HEK293 (cell line): ENCODE data around the gene CORT.

Source experiments
- SETDB1 ChIP-seq: IDR thresholded peaks from one replicate; pipeline ENCODE4 v1.6.1; 2017; ENCODE audit warnings: mild to moderate bottlenecking, low read length, moderate library complexity, mixed read lengths; ENCODE audit not compliant: insufficient read length
- ZNF747 ChIP-seq: fragments of 450-650 bp; formaldehyde crosslinking; IDR thresholded peaks from 2 replicates; pipeline ENCODE4 v1.5.1; 2016; ENCODE audit warnings: missing biosample characterization, missing genetic modification characterization
- TF ChIP-seq, protein P1 (sequence below): fragments of 450-650 bp; formaldehyde crosslinking; IDR thresholded peaks from 2 replicates; pipeline ENCODE4 v1.5.1; 2016; ENCODE audit warnings: missing biosample characterization, missing genetic modification characterization
- TF ChIP-seq, protein P2 (sequence below): fragments of 450-650 bp; formaldehyde crosslinking; IDR thresholded peaks from 2 replicates; pipeline ENCODE4 v1.5.1; 2016; ENCODE audit warnings: missing biosample characterization, missing genetic modification characterization, borderline replicate concordance
- TF ChIP-seq, protein P3 (sequence below): fragments of 450-650 bp; formaldehyde crosslinking; IDR thresholded peaks from 2 replicates; pipeline ENCODE4 v1.5.1; 2016; ENCODE audit warnings: missing biosample characterization, missing genetic modification characterization
- TF ChIP-seq, protein P4 (sequence below): fragments of 450-650 bp; formaldehyde crosslinking; IDR thresholded peaks from 2 replicates; pipeline ENCODE4 v1.5.1; 2016; ENCODE audit warnings: missing biosample characterization, missing genetic modification characterization
- TF ChIP-seq, protein P5 (sequence below): fragments of 450-650 bp; formaldehyde crosslinking; IDR thresholded peaks from 2 replicates; pipeline ENCODE4 v1.5.1; 2017; ENCODE audit warnings: missing biosample characterization, missing genetic modification characterization

DNA sequence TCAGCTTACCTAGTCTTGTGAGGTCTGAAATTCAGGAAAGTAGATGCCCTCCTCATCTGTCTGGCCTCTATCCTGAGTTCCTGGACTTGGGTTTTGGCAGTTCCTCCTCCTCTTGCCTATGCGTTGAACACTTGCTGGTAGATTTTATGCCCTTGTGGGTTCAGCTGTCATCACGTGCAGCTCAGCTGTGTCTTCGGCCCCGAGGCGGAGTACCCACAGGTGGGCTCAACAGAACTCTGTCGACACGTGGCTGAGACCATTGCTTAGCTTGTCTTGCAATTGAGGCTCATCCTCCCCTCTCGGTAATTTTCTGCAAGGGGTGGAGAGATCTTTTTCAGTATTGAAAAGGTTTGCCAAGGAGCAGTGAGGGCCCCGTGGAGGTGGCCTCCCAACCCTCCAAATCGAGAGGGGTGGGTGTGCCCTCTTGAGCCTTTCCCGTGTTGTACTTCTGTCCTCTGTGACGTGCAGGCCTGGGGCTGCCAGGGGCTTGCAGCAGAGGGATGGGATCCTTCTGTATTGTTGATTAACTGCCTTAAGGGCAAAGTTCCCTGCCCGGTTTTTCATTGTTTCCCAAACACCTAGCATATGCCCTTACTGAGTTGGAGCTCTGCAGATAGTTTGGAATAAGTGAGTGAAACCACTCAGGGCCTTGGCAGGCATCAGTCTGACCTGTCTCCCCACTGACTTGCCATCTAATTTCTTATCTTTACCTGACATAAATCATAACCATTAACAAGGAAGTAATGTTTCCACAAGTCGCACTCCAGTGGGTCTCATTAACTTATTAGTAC is 16.7 kb upstream of the CORT start:
- TF ChIP-seq, protein P1, sequence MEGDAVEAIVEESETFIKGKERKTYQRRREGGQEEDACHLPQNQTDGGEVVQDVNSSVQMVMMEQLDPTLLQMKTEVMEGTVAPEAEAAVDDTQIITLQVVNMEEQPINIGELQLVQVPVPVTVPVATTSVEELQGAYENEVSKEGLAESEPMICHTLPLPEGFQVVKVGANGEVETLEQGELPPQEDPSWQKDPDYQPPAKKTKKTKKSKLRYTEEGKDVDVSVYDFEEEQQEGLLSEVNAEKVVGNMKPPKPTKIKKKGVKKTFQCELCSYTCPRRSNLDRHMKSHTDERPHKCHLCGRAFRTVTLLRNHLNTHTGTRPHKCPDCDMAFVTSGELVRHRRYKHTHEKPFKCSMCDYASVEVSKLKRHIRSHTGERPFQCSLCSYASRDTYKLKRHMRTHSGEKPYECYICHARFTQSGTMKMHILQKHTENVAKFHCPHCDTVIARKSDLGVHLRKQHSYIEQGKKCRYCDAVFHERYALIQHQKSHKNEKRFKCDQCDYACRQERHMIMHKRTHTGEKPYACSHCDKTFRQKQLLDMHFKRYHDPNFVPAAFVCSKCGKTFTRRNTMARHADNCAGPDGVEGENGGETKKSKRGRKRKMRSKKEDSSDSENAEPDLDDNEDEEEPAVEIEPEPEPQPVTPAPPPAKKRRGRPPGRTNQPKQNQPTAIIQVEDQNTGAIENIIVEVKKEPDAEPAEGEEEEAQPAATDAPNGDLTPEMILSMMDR (tag by site-specific recombination), result no peak
- TF ChIP-seq SETDB1 (no peak), ZNF747 (tag by site-specific recombination) (no peak)
- TF ChIP-seq, protein P2, sequence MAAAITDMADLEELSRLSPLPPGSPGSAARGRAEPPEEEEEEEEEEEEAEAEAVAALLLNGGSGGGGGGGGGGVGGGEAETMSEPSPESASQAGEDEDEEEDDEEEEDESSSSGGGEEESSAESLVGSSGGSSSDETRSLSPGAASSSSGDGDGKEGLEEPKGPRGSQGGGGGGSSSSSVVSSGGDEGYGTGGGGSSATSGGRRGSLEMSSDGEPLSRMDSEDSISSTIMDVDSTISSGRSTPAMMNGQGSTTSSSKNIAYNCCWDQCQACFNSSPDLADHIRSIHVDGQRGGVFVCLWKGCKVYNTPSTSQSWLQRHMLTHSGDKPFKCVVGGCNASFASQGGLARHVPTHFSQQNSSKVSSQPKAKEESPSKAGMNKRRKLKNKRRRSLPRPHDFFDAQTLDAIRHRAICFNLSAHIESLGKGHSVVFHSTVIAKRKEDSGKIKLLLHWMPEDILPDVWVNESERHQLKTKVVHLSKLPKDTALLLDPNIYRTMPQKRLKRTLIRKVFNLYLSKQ (tag by site-specific recombination), result no peak
- TF ChIP-seq, protein P3, sequence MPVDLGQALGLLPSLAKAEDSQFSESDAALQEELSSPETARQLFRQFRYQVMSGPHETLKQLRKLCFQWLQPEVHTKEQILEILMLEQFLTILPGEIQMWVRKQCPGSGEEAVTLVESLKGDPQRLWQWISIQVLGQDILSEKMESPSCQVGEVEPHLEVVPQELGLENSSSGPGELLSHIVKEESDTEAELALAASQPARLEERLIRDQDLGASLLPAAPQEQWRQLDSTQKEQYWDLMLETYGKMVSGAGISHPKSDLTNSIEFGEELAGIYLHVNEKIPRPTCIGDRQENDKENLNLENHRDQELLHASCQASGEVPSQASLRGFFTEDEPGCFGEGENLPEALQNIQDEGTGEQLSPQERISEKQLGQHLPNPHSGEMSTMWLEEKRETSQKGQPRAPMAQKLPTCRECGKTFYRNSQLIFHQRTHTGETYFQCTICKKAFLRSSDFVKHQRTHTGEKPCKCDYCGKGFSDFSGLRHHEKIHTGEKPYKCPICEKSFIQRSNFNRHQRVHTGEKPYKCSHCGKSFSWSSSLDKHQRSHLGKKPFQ (tag by site-specific recombination), result no peak
- TF ChIP-seq, protein P4, sequence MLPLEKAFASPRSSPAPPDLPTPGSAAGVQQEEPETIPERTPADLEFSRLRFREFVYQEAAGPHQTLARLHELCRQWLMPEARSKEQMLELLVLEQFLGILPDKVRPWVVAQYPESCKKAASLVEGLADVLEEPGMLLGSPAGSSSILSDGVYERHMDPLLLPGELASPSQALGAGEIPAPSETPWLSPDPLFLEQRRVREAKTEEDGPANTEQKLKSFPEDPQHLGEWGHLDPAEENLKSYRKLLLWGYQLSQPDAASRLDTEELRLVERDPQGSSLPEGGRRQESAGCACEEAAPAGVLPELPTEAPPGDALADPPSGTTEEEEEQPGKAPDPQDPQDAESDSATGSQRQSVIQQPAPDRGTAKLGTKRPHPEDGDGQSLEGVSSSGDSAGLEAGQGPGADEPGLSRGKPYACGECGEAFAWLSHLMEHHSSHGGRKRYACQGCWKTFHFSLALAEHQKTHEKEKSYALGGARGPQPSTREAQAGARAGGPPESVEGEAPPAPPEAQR (tag by site-specific recombination), result no peak
- TF ChIP-seq, protein P5, sequence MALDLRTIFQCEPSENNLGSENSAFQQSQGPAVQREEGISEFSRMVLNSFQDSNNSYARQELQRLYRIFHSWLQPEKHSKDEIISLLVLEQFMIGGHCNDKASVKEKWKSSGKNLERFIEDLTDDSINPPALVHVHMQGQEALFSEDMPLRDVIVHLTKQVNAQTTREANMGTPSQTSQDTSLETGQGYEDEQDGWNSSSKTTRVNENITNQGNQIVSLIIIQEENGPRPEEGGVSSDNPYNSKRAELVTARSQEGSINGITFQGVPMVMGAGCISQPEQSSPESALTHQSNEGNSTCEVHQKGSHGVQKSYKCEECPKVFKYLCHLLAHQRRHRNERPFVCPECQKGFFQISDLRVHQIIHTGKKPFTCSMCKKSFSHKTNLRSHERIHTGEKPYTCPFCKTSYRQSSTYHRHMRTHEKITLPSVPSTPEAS (tag by site-specific recombination), result no peak
